ENCODE results near the gene FYB1.

DNA sequence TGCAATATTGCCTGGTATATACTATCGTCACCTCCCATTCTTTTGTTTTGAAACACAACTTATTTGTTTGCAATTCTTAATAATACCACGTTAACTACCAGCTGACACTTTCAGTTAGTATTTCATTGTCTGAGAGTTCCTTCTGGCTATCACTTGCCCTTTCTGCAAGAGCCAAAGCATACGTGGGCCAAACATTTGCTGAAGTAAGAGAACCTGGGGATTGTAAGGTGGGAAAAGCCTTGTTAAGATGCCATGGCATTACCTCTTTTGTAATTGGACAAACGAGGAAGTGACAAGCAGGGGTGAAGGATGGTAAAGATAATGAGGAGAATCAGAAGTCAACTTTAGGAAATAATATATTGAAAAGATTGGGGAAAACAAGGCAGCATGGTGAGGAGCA is 47.7 kb downstream of the FYB1 start:
- TF ChIP-seq, protein P1, sequence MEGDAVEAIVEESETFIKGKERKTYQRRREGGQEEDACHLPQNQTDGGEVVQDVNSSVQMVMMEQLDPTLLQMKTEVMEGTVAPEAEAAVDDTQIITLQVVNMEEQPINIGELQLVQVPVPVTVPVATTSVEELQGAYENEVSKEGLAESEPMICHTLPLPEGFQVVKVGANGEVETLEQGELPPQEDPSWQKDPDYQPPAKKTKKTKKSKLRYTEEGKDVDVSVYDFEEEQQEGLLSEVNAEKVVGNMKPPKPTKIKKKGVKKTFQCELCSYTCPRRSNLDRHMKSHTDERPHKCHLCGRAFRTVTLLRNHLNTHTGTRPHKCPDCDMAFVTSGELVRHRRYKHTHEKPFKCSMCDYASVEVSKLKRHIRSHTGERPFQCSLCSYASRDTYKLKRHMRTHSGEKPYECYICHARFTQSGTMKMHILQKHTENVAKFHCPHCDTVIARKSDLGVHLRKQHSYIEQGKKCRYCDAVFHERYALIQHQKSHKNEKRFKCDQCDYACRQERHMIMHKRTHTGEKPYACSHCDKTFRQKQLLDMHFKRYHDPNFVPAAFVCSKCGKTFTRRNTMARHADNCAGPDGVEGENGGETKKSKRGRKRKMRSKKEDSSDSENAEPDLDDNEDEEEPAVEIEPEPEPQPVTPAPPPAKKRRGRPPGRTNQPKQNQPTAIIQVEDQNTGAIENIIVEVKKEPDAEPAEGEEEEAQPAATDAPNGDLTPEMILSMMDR (IDR thresholded peaks at IDR 0.05), result no peak
- TF ChIP-seq EP300 (IDR thresholded peaks at IDR 0.05) (no peak), POLR2A (IDR thresholded peaks at IDR 0.05) (no peak), POLR2AphosphoS5 (IDR thresholded peaks at IDR 0.05) (no peak)

Data from stomach (tissue), 4 donors.